ENCODE measurements around the gene ARTN. TPM values are rescaled to one million over a fixed set of nuclear protein-coding genes. Genes with fewer than 3 reads are reported as not detected.

ARTN gene
- total RNA-seq, 1 experiment from 2014 or later = not detected

GRCh38 chr1:43984855-43985254 is 51.3 kb downstream of the ARTN start:
- H3K4me3 ChIP-seq = no peak overlapping the region
- H3K27me3 ChIP-seq = no peaks in the 10 kb centered on the region
- peaks cover 31% of the 10 kb centered on the region for H3K36me3 ChIP-seq

DNA sequence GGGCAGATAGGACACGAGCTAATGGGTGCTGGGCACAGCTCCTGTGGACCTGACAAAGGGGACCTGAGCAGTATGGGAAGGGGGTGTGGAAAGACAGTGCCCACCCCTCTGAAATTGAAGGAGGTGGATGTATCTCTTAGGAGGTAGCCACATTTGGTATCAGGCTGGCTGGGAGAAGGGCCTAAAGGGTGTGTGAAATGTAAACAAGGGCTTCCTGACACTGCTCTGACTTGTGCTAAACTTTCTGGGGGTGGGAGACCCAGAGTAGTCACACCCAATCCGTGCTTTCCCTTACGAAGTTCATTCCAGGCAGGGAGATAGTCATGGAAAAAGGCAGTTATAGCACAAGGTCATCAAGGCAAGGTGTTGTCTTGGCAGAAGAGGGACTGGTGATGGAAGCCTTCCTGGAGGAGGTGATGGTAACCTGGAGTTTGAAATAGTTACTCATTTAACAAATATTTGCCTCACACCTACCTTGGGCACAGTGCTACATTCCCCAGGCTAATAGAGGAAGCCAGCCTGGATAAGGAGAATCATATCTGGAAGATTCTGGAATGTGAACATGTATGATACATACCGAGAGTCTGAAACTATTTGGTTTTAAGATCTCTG is 52.5 kb downstream of the ARTN start:
- Histone ChIP-seq H3K36me3 (peaks cover 25% of the 10 kb centered on the region), H3K9me3 (no peaks in the 10 kb centered on the region), H3K4me3 (no peak overlapping the region), H3K27me3 (no peaks in the 10 kb centered on the region)
- no peak for DNase-seq

More at GRCh38 chr1:43984855-43985254, 51.3 kb downstream of the ARTN start:
- no peak for DNase-seq
- no peaks in the 10 kb centered on the region for H3K9me3 ChIP-seq

- H3K4me3 ChIP-seq = no peak overlapping the region
- peaks cover 21% of the 10 kb centered on the region for H3K36me3 ChIP-seq
- H3K27me3 ChIP-seq = no peaks in the 10 kb centered on the region
- DNase-seq = no peak
- no peaks in the 10 kb centered on the region for H3K9me3 ChIP-seq
Observed at GRCh38 chr1:43986712-43987111, 53.1 kb downstream of the ARTN start.

Other genes starting within 250 kb of the ARTN start
- 1.1 and 9.2 TPM in 2 replicates for gene ST3GAL3, start 226.3 kb upstream of the ARTN start, total RNA-seq (2014; rRNA removed; shearing (Covaris generic); ENCODE audit: low replicate concordance)
- 14.4 and 24.4 TPM in 2 replicates for gene IPO13, start 13.1 kb downstream of the ARTN start, total RNA-seq (2014; rRNA removed; shearing (Covaris generic); ENCODE audit: low replicate concordance)
- 20.7 and 44.0 TPM in 2 replicates for gene DPH2, start 36.2 kb downstream of the ARTN start, total RNA-seq (2014; rRNA removed; shearing (Covaris generic); ENCODE audit: low replicate concordance)
- gene ATP6V0B, start 41.2 kb downstream of the ARTN start, total RNA-seq (2014; rRNA removed; shearing (Covaris generic); ENCODE audit: low replicate concordance) = 124 and 126 TPM in 2 replicates
- 62.1 and 95.8 TPM in 2 replicates for gene B4GALT2, start 45.4 kb downstream of the ARTN start, total RNA-seq (2014; rRNA removed; shearing (Covaris generic); ENCODE audit: low replicate concordance)
- 1.6 and 5.9 TPM in 2 replicates for gene CCDC24, start 57.8 kb downstream of the ARTN start, total RNA-seq (2014; rRNA removed; shearing (Covaris generic); ENCODE audit: low replicate concordance)
- 1.6 and 6.0 TPM in 2 replicates for gene SLC6A9, start 97.7 kb downstream of the ARTN start, total RNA-seq (2014; rRNA removed; shearing (Covaris generic); ENCODE audit: low replicate concordance)
- 3.1 TPM in 1 of 2 replicates, not detected in the other for gene KLF17, start 185.0 kb downstream of the ARTN start, total RNA-seq (2014; rRNA removed; shearing (Covaris generic); ENCODE audit: low replicate concordance)
- gene KLF18, start 207.8 kb downstream of the ARTN start, total RNA-seq (2014; rRNA removed; shearing (Covaris generic); ENCODE audit: low replicate concordance) = not detected in 2 replicates

Measured in MG63 (cell line).